ENCODE results near the gene DBF4. TPM values are rescaled to one million over a fixed set of nuclear protein-coding genes. Genes with fewer than 3 reads are reported as not detected.

The DBF4 gene
- total RNA-seq, 1 experiment from 2014 or later, result 55.4 TPM

DNA sequence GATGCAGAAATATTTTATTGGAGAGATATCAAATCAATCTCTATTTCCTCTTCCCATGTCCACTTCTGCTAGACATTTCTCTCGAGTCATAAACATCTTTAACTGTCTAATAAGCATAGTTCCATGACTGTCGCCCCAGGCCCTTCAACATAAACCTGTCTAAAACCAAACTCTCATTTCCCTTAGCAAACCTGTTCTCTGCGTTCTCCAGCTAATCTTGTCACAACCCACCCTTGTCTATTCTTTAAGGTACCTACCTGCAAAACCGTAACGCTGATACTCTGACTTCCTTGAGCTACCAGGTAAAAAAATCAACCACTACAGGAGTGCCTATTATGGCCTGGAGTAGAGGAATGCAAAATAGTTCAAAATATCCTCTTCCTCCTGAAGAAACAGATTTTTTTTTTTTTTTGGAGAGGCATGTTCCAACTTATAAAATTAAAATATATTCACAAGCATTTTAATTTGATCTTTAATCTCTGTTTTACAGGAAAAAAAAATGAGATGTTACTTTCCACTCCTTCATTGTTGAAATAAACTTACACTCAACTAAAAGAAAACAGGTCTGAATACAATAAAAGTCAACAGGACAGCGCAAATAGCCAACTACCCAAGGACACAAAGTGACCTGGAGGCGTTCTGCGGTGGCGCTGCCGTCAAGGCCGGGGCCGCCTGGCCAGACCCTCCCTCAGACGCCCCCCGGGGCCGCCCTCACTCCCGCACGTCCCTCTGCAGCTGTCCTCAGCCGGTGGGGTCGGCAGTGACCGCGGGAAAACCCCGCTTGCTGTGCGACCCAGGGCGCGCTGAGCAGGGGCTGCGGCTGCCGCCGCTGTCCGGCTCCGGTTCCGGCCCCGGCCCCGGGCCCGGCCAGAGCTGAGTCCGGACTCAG is 898 bp upstream of the DBF4 start:
- Mint-ChIP-seq H3K4me3 (peak overlapping the region; percentile 92), H3K27me3 (ENCODE audit: low read depth) (no peaks in the 10 kb centered on the region), H3K36me3 (peaks cover 32% of the 10 kb centered on the region), H3K27ac (peak overlapping the region; percentile 94), H3K4me1 (peaks cover 25% of the 10 kb centered on the region), H3K9me3 (peaks cover 7% of the 10 kb centered on the region; the same call in 1 of the 2 replicates)
- CTCF ChIA-PET, result interaction anchor here (1.2 kb wide), 1 partner anchor 8 kb away, joined by 3 read pairs; no protein-coding TSS in a partner anchor
- POLR2A ChIA-PET, result interaction anchor here (1.5 to 2.4 kb wide), 2 partner anchors 52 to 59 kb away, joined by 4 to 10 read pairs; partner anchors contain the start of gene ADAM22
- TF ChIP-seq RELA (CRISPR knock-in tag; IDR thresholded peaks at IDR 0.05; ENCODE audit: borderline replicate concordance) (0 out of 2 replicates have a peak, but pooled peaks have one; percentile 19), NFYB (CRISPR knock-in tag; conservative IDR thresholded peaks at IDR 0.05; ENCODE audit: low read depth) (no peak), PRRX2 (CRISPR knock-in tag; IDR thresholded peaks at IDR 0.05) (no peak), ZNF121 (CRISPR knock-in tag; IDR thresholded peaks at IDR 0.05) (peak; percentile 91), KAT7 (CRISPR knock-in tag; IDR thresholded peaks at IDR 0.05; ENCODE audit: borderline replicate concordance) (peak; percentile 5), ATF1 (CRISPR knock-in tag; IDR thresholded peaks at IDR 0.05) (0 out of 2 replicates have a peak, but pooled peaks have one; percentile 38), ZNF671 (CRISPR knock-in tag; IDR thresholded peaks at IDR 0.05) (no peak)
- ATAC-seq (no peak; the same call in 1 of the 2 replicates), DNase-seq (ENCODE audit: low spot score) (no peak)

- Mint-ChIP-seq H3K4me1 (peaks cover 25% of the 10 kb centered on the region), H3K27ac (peak overlapping the region; percentile 96), H3K4me3 (peak overlapping the region; percentile 92), H3K36me3 (peaks cover 26% of the 10 kb centered on the region), H3K9me3 (no peaks in the 10 kb centered on the region), H3K27me3 (ENCODE audit: low read depth) (no peaks in the 10 kb centered on the region)
- DNase-seq (ENCODE audit: low spot score), result peak; percentile 62
- POLR2A ChIA-PET, result interaction anchor here (1.5 to 2.4 kb wide), 2 partner anchors 50 to 57 kb away, joined by 4 to 10 read pairs; partner anchors contain the start of gene ADAM22
- CTCF ChIA-PET, result no interaction called here
- TF ChIP-seq ESRRA (CRISPR knock-in tag; IDR thresholded peaks at IDR 0.05; ENCODE audit: borderline replicate concordance), result no peak
- TF ChIP-seq MYBL2 (CRISPR knock-in tag; IDR thresholded peaks at IDR 0.05), result no peak
- no peak for TF ChIP-seq SMAD3 (CRISPR knock-in tag; IDR thresholded peaks at IDR 0.05; ENCODE audit: borderline replicate concordance)
- no peak for TF ChIP-seq EMX1 (CRISPR knock-in tag; IDR thresholded peaks at IDR 0.05)
- TF ChIP-seq, protein P1, sequence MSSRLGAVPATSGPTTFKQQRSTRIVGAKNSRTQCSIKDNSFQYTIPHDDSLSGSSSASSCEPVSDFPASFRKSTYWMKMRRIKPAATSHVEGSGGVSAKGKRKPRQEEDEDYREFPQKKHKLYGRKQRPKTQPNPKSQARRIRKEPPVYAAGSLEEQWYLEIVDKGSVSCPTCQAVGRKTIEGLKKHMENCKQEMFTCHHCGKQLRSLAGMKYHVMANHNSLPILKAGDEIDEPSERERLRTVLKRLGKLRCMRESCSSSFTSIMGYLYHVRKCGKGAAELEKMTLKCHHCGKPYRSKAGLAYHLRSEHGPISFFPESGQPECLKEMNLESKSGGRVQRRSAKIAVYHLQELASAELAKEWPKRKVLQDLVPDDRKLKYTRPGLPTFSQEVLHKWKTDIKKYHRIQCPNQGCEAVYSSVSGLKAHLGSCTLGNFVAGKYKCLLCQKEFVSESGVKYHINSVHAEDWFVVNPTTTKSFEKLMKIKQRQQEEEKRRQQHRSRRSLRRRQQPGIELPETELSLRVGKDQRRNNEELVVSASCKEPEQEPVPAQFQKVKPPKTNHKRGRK (CRISPR knock-in tag; IDR thresholded peaks at IDR 0.05; ENCODE audit: borderline replicate concordance), result no peak
- ATAC-seq, result peak; percentile 11
These were observed 559 bp downstream of the DBF4 start for GRCh38 chr7:87876869-87877234.

DNA sequence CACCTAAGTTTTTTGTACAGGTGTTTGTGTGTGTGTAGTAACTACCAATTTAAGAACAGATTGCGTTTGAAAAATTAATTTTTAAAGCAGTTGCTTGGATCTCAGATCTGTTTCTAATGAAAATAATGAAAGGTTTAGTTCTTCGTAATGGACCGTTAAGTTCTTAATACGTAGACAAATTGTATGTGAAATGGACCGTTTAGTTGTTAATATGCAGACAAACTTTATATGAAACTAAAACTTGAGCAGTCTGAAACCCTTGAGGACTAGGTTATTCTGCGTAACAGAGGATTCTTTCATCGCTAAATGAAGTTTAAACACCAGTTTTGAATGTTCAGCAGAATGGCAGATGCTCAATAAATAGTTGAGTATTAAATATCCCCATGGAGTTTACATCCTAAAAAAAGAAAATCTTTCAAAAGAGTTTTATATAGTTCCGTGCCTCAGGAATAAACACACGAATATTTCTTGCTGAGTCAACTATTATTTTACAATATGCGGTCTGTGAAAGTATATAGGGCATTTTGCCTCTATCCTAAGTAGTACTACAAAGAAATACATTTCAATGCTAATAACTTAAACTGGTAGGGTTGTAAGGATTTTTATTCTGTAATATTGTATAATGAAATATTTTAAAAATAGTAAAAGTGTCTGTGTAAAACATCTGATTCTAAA is 1.2 kb downstream of the DBF4 start:
- Mint-ChIP-seq H3K4me3 (peak overlapping the region; percentile 92), H3K27me3 (ENCODE audit: low read depth) (no peaks in the 10 kb centered on the region), H3K9me3 (no peaks in the 10 kb centered on the region), H3K27ac (no peak overlapping the region), H3K36me3 (peaks cover 24% of the 10 kb centered on the region), H3K4me1 (peaks cover 25% of the 10 kb centered on the region)
- ATAC-seq, result no peak
- DNase-seq (ENCODE audit: low spot score), result no peak
- CTCF ChIA-PET, result no interaction called here
- POLR2A ChIA-PET, result interaction anchor here (2.4 kb wide), 1 partner anchor 57 kb away, joined by 10 read pairs; the partner anchor contains the start of gene ADAM22
- TF ChIP-seq JAZF1 (CRISPR knock-in tag; IDR thresholded peaks at IDR 0.05), result no peak
- TF ChIP-seq ZNF317 (CRISPR knock-in tag; IDR thresholded peaks at IDR 0.05; ENCODE audit: borderline replicate concordance, low read depth), result no peak
- no peak for TF ChIP-seq MXD4 (CRISPR knock-in tag; IDR thresholded peaks at IDR 0.05; ENCODE audit: borderline replicate concordance)
- no peak for TF ChIP-seq ZNF281 (CRISPR knock-in tag; IDR thresholded peaks at IDR 0.05)
- TF ChIP-seq, protein P2, sequence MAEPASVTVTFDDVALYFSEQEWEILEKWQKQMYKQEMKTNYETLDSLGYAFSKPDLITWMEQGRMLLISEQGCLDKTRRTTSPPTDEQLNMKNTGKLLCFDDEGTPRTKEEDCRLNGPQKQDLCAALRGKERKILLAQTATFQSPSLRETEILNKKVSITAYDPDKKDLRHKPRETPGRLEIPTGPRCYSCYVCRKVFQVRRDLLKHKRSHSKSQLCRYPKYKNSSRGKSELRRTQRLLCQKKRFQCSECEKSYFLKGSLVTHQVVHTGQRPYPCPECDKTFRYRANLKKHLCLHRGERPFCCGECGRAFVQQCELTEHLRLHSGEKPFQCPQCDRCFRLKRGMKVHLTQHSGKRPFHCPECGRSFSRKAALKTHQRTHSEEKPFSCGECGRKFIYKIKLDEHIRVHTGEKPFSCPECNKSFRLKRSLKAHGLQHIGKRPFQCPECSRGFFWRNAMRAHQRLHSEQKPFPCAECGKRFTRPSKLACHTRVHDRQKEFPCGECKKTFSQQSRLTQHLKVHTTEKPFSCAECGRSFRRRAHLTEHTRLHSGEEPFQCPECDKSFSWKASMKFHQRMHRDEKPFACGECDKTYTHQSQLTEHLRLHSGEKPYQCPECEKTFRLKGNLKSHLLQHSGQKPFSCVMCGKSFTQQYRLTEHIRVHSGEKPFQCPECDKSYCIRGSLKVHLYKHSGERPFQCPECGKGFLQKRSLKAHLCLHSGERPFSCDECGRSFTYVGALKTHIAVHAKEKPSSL (CRISPR knock-in tag; conservative IDR thresholded peaks at IDR 0.05), result no peak
- TF ChIP-seq, protein P3, sequence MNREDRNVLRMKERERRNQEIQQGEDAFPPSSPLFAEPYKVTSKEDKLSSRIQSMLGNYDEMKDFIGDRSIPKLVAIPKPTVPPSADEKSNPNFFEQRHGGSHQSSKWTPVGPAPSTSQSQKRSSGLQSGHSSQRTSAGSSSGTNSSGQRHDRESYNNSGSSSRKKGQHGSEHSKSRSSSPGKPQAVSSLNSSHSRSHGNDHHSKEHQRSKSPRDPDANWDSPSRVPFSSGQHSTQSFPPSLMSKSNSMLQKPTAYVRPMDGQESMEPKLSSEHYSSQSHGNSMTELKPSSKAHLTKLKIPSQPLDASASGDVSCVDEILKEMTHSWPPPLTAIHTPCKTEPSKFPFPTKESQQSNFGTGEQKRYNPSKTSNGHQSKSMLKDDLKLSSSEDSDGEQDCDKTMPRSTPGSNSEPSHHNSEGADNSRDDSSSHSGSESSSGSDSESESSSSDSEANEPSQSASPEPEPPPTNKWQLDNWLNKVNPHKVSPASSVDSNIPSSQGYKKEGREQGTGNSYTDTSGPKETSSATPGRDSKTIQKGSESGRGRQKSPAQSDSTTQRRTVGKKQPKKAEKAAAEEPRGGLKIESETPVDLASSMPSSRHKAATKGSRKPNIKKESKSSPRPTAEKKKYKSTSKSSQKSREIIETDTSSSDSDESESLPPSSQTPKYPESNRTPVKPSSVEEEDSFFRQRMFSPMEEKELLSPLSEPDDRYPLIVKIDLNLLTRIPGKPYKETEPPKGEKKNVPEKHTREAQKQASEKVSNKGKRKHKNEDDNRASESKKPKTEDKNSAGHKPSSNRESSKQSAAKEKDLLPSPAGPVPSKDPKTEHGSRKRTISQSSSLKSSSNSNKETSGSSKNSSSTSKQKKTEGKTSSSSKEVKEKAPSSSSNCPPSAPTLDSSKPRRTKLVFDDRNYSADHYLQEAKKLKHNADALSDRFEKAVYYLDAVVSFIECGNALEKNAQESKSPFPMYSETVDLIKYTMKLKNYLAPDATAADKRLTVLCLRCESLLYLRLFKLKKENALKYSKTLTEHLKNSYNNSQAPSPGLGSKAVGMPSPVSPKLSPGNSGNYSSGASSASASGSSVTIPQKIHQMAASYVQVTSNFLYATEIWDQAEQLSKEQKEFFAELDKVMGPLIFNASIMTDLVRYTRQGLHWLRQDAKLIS (CRISPR knock-in tag; IDR thresholded peaks at IDR 0.05; ENCODE audit: borderline replicate concordance), result no peak
